A673 (cell line): ENCODE measurements around the gene APC2. TPM values are rescaled to one million over a fixed set of nuclear protein-coding genes. Genes with fewer than 3 reads are reported as not detected.

ENCODE experiments used
- BruUV-seq: library from RNA; stranded (reverse); fragments of 400-500 nt; replicated peaks from 2 replicates; lab custom pipeline; 2021; lab: Mats Ljungman, UMichigan
- CTCF ChIA-PET: fragments of 300-600 bp; sonication (Branson Sonifier 250); formaldehyde crosslinking; loops from one replicate; lab custom pipeline; 2022; ENCODE audit warnings: antibody characterized with exemption; lab: Charles Lee
- POLR2A ChIA-PET: fragments of 300-600 bp; sonication (Branson Sonifier 250); formaldehyde crosslinking; loops from one replicate; lab custom pipeline; 2022; ENCODE audit warnings: antibody characterized with exemption; ENCODE audit not compliant: low non-redundant PET; lab: Charles Lee
- DNase-seq: peaks from one replicate; pipeline ENCODE4 v3.0.0-alpha.2; 2015; ENCODE audit warnings: low spot score
- H3K27ac ChIP-seq: fragments of 200-600 bp; sonication (generic); 2 replicates; pipeline ENCODE4 v1.5.1; 2016; ENCODE audit warnings: mixed run types, low read depth, mild to moderate bottlenecking, mixed read lengths, antibody characterized with exemption, low read length; ENCODE audit not compliant: poor library complexity, severe bottlenecking
- H3K27me3 ChIP-seq: fragments of 200-600 bp; sonication (generic); replicated peaks from 2 replicates; pipeline ENCODE4 v1.6.1; 2017; ENCODE audit warnings: mixed run types, low read depth, mild to moderate bottlenecking, mixed read lengths, antibody characterized with exemption, low read length; ENCODE audit not compliant: insufficient read depth, poor library complexity
- H3K36me3 ChIP-seq: fragments of 200-600 bp; sonication (generic); 2 replicates; pipeline ENCODE4 v1.6.1; 2016; ENCODE audit warnings: mixed run types, mild to moderate bottlenecking, mixed read lengths, antibody characterized with exemption, low read length; ENCODE audit not compliant: insufficient read depth, poor library complexity, severe bottlenecking
- H3K4me1 ChIP-seq: fragments of 200-600 bp; sonication (generic); 2 replicates; pipeline ENCODE4 v1.6.1; 2017; ENCODE audit warnings: mixed run types, mild to moderate bottlenecking, mixed read lengths, antibody characterized with exemption, low read length; ENCODE audit not compliant: insufficient read depth, poor library complexity, severe bottlenecking
- H3K4me3 ChIP-seq: fragments of 200-600 bp; sonication (generic); 2 replicates; pipeline ENCODE4 v1.5.1; 2016; ENCODE audit warnings: low read depth, mixed run types, mild to moderate bottlenecking, mixed read lengths, low read length; ENCODE audit not compliant: poor library complexity, severe bottlenecking
- H3K9me3 ChIP-seq: fragments of 200-600 bp; sonication (generic); 2 replicates; pipeline ENCODE4 v1.6.1; 2016; ENCODE audit warnings: mixed run types, low read depth, mild to moderate bottlenecking, mixed read lengths, antibody characterized with exemption, low read length; ENCODE audit not compliant: poor library complexity, severe bottlenecking
- CTCF ChIP-seq: fragments of 300-800, 200-600 bp; sonication (generic); conservative IDR thresholded peaks from 2 replicates; pipeline ENCODE4 v1.5.1; 2017; ENCODE audit warnings: low read depth, mild to moderate bottlenecking, antibody characterized with exemption, low read length, moderate library complexity, mixed read lengths
- EZH2 ChIP-seq: fragments of 200-600 bp; sonication (generic); IDR thresholded peaks from 2 replicates; pipeline ENCODE4 v1.6.1; 2017; ENCODE audit warnings: borderline replicate concordance, low read depth, mild to moderate bottlenecking, mixed read lengths, antibody characterized with exemption, low read length; ENCODE audit not compliant: poor library complexity, severe bottlenecking
- intact Hi-C: fragments of 100-400 bp; cut with micrococcal nuclease; formaldehyde crosslinking; loops from one replicate; pipeline ENCODE4 v1.10.0; 2022; ENCODE audit not compliant: unreplicated experiment
- total RNA-seq: library from RNA; stranded (reverse); gene quantifications from 2 replicates; pipeline ENCODE4 v1.2.3, GENCODE V29; 2021

Gene APC2
- total RNA-seq, 1 experiment from 2014 or later: 1.3 TPM

GRCh38 chr19:1434577-1435060 is 15.3 kb upstream of the APC2 start:
- peaks cover 53% of the 10 kb centered on the region for H3K36me3 ChIP-seq

DNA sequence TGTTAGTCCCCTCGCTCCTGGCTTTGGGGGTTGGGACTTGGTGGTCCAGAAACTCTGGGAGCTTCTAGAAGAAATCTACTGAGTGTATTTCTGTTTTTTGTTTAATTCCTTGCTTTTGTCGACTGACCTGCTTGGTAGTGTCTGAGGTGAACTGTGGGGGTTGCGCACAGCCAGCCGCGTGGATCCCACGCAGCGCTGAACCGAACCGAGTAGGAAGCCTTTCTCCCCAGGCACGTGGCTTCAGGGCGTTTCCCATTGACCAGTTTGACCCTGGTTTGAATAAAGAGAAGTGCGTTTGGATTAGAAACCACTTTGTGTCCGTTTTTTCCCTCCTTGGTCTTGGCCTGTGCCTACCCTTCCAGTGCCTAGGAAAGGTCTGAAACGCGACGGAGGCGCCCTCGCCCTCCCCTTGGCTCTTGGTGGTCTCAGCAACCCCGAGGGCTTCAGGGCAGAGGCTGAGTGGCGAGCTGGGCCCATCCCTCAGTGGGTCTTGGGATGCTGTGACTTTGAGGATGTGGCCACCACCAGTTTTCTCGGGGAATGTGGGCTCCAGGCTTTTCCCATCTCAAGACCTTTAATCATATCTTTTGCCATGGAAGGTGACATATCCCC is 14.4 kb upstream of the APC2 start:
- no peak for DNase-seq
- Histone ChIP-seq H3K4me3 (no peak overlapping the region), H3K27ac (no peak overlapping the region), H3K9me3 (no peaks in the 10 kb centered on the region), H3K4me1 (peaks cover 5% of the 10 kb centered on the region), H3K27me3 (no peaks in the 10 kb centered on the region), H3K36me3 (peaks cover 53% of the 10 kb centered on the region)
- TF ChIP-seq CTCF: no peak
- no peak for TF ChIP-seq EZH2
- POLR2A ChIA-PET: no interaction called here
- CTCF ChIA-PET: interaction anchor here (0.7 kb wide), 1 partner anchor 18 kb away, joined by 3 read pairs; no protein-coding TSS in a partner anchor
- no TSS peak for BruUV-seq
- intact Hi-C loops: no loop called here

More at GRCh38 chr19:1434577-1435060, 15.3 kb upstream of the APC2 start:
- intact Hi-C loops: no loop called here
- no peaks in the 10 kb centered on the region for H3K4me1 ChIP-seq
- no peak for TF ChIP-seq CTCF
- no peak for TF ChIP-seq EZH2
- DNase-seq: no peak
- H3K27ac ChIP-seq: no peak overlapping the region
- ChIA-PET POLR2A (no interaction called here), CTCF (no interaction called here)
- H3K4me3 ChIP-seq: no peak overlapping the region
- no peaks in the 10 kb centered on the region for H3K27me3 ChIP-seq
- no peaks in the 10 kb centered on the region for H3K9me3 ChIP-seq
- BruUV-seq: no TSS peak

GRCh38 chr19:1437609-1438008 is 12.3 kb upstream of the APC2 start:
- no peak for TF ChIP-seq CTCF
- no peak for TF ChIP-seq EZH2
- no peak for DNase-seq
- intact Hi-C loops: no loop called here
- Histone ChIP-seq H3K36me3 (peaks cover 61% of the 10 kb centered on the region), H3K27me3 (no peaks in the 10 kb centered on the region), H3K27ac (peak overlapping the region; percentile 94), H3K4me1 (peaks cover 15% of the 10 kb centered on the region), H3K9me3 (no peaks in the 10 kb centered on the region), H3K4me3 (peak overlapping the region; percentile 85)
- ChIA-PET CTCF (interaction anchor here (0.7 kb wide), 1 partner anchor 10 kb away, joined by 3 read pairs; no protein-coding TSS in a partner anchor), POLR2A (interaction anchor here (1.0 kb wide), 1 partner anchor 19 kb away, joined by 4 read pairs; no protein-coding TSS in a partner anchor)
- BruUV-seq: no TSS peak
